RKO (cell line): Measurements from ENCODE around the gene CD226.
A peak's percentile ranks its signal among the peaks of the same experiment; 100 is the strongest.

Experiments
- DNase-seq: peaks from one replicate; pipeline ENCODE4 v3.0.0-alpha.2; 2016; ENCODE audit warnings: low spot score

Gene CD226

DNA sequence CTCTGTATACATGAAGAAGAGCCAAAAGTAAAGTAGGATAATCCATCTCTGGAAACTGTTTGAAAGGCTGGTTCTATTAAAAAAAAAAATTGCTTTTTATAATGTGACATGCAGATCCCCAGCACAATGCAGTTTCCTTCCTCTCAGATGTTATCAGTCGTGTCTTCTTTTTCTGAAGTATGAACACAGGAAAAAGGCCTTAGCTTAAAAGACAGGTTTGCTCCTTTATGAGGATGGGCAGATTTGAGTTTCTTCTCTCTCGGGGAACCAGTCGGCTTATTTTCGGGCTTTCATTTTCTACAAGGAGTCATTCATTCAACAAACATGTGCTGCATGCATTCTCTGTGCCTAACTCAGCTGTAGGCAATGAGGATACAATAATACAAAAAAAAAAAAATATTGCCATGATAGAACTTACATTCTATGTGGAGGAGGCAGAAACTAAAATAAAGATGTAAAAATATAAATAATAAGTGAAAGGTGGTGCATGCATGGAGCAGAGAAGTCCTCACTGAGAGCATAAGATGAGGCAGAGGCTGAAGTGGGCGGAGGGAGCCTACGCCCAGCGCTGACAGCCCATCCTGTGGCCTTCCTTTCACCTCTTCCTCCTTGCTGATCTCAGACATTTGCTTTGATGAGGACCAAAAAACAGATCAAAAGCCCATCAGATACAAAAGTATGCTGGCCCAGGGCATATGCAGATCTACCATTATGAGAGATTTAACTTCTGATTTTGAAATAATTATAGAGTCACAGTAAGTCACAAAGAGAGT is at the start of gene CD226:
TSS of gene CD226 (minus strand) at position 513 of the 773 bp plus-strand sequence. CDS start at position 46, 467 bp downstream.
- no peak for DNase-seq

DNA sequence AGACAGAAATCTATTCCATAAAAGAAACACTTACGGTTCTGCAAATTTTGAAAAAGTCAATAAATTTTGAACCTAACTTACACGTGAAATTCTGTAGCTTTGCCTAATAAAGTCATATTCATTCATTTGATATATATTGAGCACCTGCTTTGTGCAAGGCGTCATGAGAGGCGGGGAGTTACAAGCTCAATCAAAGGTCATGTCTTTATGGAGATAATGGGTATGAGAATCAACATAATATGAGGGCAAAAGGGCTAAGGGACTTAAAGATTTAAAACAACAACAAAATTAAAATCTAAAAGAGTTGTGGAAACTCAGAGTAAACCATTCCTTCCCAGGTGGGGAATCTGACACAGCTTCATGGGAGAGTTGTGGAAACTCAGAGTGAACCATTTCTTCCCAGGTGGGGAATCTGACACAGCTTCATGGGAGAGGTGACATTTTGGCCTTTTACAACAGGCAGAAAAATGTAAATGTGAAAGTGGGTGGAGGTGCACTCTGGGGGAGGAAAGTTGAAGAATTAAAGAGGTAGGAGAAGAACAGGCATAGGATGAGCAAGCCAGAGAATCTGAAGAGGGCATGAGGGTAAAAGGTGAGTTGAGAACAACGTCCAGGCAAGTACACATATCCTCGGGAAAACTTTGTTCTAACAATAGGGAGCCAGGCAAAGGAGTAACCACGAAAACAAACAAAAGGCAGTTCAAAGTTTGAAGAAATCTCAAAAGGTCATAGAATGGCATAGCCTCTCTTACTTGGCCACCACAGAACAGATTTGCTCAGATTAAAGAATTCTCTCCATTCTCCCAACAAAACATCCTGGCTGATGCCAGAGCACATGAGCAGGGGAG is 49.5 kb upstream of the CD226 start:
- DNase-seq, result no peak

DNA sequence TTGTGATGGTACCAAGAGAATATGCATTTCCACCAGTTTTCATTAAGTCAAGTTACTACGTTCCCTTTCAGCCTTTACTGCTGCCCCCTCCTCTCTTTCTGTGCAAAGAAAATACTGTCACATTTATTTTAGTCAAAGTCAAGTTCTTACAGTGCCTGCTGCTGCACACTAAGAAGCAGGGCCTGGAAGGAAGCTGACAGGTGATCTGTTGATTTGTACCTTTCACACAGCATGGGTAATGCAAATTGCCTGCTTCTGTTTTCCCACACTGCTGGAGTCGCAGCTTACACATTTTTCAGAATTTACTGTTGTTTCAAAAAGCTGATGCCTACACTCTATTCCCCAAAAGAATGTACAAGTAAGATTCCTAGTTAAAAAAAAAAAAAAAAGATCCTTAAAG is 48.7 kb upstream of the CD226 start:
- no peak for DNase-seq

- no peak for DNase-seq
Observed at GRCh38 chr18:69995774-69996173, 48.1 kb upstream of the CD226 start.

- DNase-seq, result peak; percentile 69
Observed at GRCh38 chr18:69992776-69993175, 45.1 kb upstream of the CD226 start.

DNA sequence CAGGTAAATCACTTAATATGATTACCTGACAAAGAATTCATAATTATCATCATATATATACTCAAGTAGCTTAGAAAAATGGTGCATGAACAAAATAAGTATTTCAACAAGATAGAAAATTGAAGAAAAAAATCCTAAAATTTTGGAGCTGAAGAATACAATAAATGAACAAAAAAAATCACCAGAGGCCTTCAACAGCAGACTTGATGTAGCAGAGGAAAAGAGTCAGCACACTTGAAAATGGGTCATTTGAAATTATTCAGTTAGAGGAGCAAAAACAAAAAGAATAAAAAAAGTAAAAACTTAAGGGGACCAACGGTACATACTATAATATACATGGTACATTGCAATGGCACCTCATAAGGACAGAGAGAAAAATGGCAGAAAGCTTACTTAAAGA is 40.2 kb upstream of the CD226 start:
- no peak for DNase-seq

GRCh38 chr18:69985239-69985638 is 37.6 kb upstream of the CD226 start:
- no peak for DNase-seq

DNA sequence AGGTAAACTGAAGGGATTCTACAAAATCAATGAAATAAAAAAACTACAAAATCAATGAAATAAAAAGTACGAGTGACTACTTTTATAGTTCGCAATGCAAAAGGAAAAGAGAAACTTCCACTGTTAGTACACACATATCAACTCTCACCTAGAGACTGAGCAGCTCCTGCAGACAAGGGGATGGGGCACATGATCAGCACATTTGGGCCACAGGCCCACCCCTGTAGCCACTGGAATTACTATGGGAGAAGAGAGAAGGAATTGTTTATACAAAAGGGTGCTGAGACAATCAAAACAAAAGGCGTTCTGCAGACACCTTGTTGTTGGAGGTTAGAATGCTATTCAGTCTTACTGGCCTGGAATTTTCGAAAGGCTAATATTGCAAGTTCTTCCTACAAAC is 34.7 kb upstream of the CD226 start:
- no peak for DNase-seq

- DNase-seq, result no peak
Observed at GRCh38 chr18:69981948-69982347, 34.3 kb upstream of the CD226 start.

GRCh38 chr18:69980982-69981804 is 33.5 kb upstream of the CD226 start:
- DNase-seq, result no peak

GRCh38 chr18:69980509-69980908 is 32.8 kb upstream of the CD226 start:
- DNase-seq, result no peak

DNA sequence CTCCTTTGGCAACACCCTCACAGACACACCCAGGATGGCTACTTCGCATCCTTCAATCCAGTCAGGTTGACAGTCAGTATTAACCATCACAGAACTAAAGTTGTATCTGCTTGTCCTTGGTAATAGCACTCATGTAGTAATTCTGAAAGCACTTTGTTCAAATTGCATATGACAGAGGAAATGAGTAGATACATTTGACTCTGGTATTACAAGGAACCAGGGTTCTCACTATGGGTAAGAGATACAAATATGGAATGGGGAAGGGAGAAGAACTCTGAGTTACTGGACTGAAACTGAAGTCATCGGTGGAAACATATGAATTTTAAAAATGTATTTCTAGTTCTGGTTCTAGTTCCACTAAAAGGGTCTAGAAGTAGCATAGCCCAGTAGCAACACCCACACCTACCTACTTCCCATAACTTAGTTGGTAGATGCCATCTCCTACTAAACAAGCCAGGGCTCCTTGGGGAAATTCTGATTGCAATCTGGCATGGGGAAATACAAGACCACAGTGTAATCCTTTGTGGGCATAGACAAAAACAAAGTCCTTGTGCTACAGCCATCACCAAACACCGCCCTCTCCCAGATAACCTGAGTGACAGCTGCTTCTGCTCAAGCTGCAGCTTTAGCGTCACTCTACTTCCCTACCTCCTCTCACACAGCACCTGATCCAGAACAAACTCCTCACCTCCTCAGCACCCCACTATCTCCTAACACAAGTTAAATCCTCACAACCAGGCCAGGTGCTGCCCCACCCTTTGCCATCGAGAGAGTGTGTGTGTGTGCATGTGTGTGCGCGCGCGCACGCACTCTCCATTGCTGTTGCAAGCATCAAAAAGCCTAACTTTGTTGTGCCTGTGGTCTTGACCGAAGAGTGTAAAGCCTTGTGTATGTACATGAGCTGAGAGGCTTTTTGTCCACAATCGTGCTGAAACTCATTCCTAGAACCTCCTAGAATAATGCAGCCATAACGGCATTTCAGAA is 31.4 kb upstream of the CD226 start:
- DNase-seq, result no peak

GRCh38 chr18:69975294-69975693 is 27.6 kb upstream of the CD226 start:
- peak; percentile 2 for DNase-seq

GRCh38 chr18:69974365-69974764 is 26.7 kb upstream of the CD226 start:
- DNase-seq, result peak; percentile 43

- no peak for DNase-seq
Observed at GRCh38 chr18:69969491-69969890, 21.8 kb upstream of the CD226 start.

- DNase-seq, result no peak
Observed at GRCh38 chr18:69968039-69968438, 20.4 kb upstream of the CD226 start.

DNA sequence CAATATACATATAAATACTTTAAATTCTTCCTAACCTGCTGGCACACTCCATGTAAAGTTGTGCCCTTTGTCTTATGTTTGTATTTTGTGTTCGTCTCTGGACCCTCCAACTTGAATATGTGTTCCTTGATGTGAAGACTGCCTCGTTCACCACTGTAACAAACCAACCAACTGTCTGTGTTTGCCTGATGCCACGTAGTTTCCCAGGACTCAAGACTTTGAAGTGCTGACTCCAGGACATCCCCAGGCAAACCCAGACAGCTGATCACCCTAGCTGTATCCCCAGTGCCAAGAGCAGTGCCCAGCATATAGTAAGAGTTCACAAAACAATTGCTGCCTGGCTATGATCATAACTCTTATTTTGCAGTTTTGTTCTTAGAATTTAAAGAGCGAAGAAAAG is 15.5 kb upstream of the CD226 start:
- no peak for DNase-seq

GRCh38 chr18:69961718-69962117 is 14.0 kb upstream of the CD226 start:
- no peak for DNase-seq

DNA sequence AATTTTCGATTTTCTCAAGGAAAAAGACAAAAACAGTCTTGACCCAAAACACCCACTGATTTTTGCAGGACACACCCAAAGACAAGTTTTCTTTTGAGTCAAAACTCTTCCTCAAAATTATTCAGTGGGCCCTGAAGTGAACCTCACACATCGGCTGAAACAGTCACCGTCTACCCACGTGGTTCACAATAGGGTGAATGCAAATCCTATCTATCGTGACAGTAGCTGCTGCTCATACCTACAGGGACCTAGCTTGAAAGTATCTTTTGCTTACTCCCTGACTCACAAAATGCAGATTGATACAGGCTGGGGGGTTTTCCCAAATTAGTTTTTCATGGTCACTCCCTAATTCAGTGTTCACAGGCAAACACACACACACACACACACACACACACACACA is 10.7 kb upstream of the CD226 start:
- DNase-seq, result no peak

- DNase-seq, result no peak
Observed at GRCh38 chr18:69957747-69958146, 10.1 kb upstream of the CD226 start.
